ENCODE measurements around the gene RAB7A. TPM values are rescaled to one million over a fixed set of nuclear protein-coding genes. Genes with fewer than 3 reads are reported as not detected.
A peak's percentile ranks its signal among the peaks of the same experiment; 100 is the strongest.

Gene RAB7A
- total and polyA plus RNA-seq, 10 of the 15 experiments (the other 5 are each of a cell fraction or from before 2014, with no cell fraction given) = 40.3 to 212 (median 160) TPM

- ChIA-PET RAD21 (ENCODE audit: unreplicated experiment) (no interaction called here), SMC1A (ENCODE audit: uncharacterized antibody, unreplicated experiment) (interaction anchor here (0.7 to 1.2 kb wide), 3 partner anchors 10 to 104 kb away, joined by 3 to 4 read pairs (median 4); no protein-coding TSS in a partner anchor), CTCF (interaction anchor here (0.7 to 1.2 kb wide), 5 partner anchors 10 to 104 kb away, joined by 3 to 6 read pairs (median 3); no protein-coding TSS in a partner anchor), POLR2A (no interaction called here)
- no TSS peak for BruUV-seq (replicated peaks)
- no peak overlapping the region for H3K4me3 ChIP-seq
- no peaks in the 10 kb centered on the region for H3K9me3 ChIP-seq (replicated peaks; ENCODE audit: control insufficient read depth, insufficient read depth, low read length)
- peaks cover 9% of the 10 kb centered on the region; the same call in 1 of the 2 replicates for H4K20me1 ChIP-seq (ENCODE audit: control insufficient read depth, insufficient read depth)
- H3K4me2 ChIP-seq (ENCODE audit: control insufficient read depth, insufficient read depth) = no peak overlapping the region
- no peaks in the 10 kb centered on the region for H3K27me3 ChIP-seq (replicated peaks in 1 of 2; ENCODE audit: control insufficient read depth in 2 of 2, insufficient read depth in 2 of 2, low read length in 1 of 2)
- 71% methylated on average over 7 of the region's 7 CpGs for WGBS (ENCODE audit: insufficient coverage, insufficient replicate concordance, low lambda C conversion rate, missing lambda C conversion rate)
- no peak for FAIRE-seq
- H3K9ac ChIP-seq (ENCODE audit: control insufficient read depth, insufficient read depth, low read length) = no peak overlapping the region
- intact Hi-C loops (cut with micrococcal nuclease; ENCODE audit: unreplicated experiment) (no loop called here), in situ Hi-C loops (cut with MboI) (no loop called here)
- H3K4me1 ChIP-seq (ENCODE audit: control insufficient read depth, insufficient read depth, low read length) = peaks cover 41% of the 10 kb centered on the region
- H2AFZ ChIP-seq (ENCODE audit: control insufficient read depth, low read depth, low read length) = no peak overlapping the region
- H3K27ac ChIP-seq (ENCODE audit: control insufficient read depth, insufficient read depth) = no peak overlapping the region
- no peak for DNase-seq (ENCODE audit: low read depth, low spot score)
- peaks cover 79% of the 10 kb centered on the region for H3K79me2 ChIP-seq (ENCODE audit: control insufficient read depth, insufficient read depth, low read length)
- no peak for TF ChIP-seq SIN3A (IDR thresholded peaks at IDR 0.05; ENCODE audit: low read depth, low read length)
- TF ChIP-seq CTCF (IDR thresholded peaks at IDR 0.05 in 2 of 3, conservative IDR thresholded peaks at IDR 0.05 in 1 of 3; ENCODE audit: control insufficient read depth in 2 of 3, extremely low read depth in 1 of 3, insufficient read depth in 1 of 3, low read depth in 3 of 3, low read length in 3 of 3) = peak; percentile 40 to 56 (median 50)
- TF ChIP-seq SMC3 (IDR thresholded peaks at IDR 0.05; ENCODE audit: borderline replicate concordance, low read length) = peak; percentile 30; the same call in 1 of the 2 replicates
- peak; percentile 49 for TF ChIP-seq RAD21 (IDR thresholded peaks at IDR 0.05; ENCODE audit: insufficient read depth, low read depth, low read length)
- no peak for TF ChIP-seq ETV6 (conservative IDR thresholded peaks at IDR 0.05 in 1 of 2, IDR thresholded peaks at IDR 0.05 in 1 of 2; ENCODE audit: borderline replicate concordance in 1 of 2, low read depth in 1 of 2)
- peaks cover 0 to 2% of the 10 kb centered on the region in 2 experiments; a peak in 2 of 4 replicates for H3K36me3 ChIP-seq (ENCODE audit: control insufficient read depth in 2 of 2, insufficient read depth in 2 of 2, low read length in 1 of 2)
- peak; percentile 57 for ATAC-seq
Observed at GRCh38 chr3:128784232-128784631, 58.2 kb downstream of the RAB7A start.

All from GM12878 (cell line).